ENCODE data around the gene PLEKHG5. TPM values are rescaled to one million over a fixed set of nuclear protein-coding genes. Genes with fewer than 3 reads are reported as not detected.
"Not testable (repeated sequence)": the region's sequence is repeated elsewhere in the genome, so short reads cannot be mapped to it uniquely, and the experiment has no call there.

Gene PLEKHG5
- total and polyA plus RNA-seq, 2 donors = 5.8 to 9.9 TPM

GRCh38 chr1:6497867-6498575, 6.6 kb upstream of the PLEKHG5 start:
- 51% methylated on average over 20 of the region's 20 CpGs for WGBS
- Histone ChIP-seq H3K4me3 (ENCODE audit: low read depth, low read length) (peak overlapping the region; percentile 62), H3K36me3 (ENCODE audit: insufficient read depth) (no peaks in the 10 kb centered on the region), H3K27ac (ENCODE audit: low read depth) (no peak overlapping the region), H3K4me1 (ENCODE audit: insufficient read depth) (no peaks in the 10 kb centered on the region)
- no peak for DNase-seq (ENCODE audit: extremely low spot score)

- Histone ChIP-seq H3K27ac (ENCODE audit: low read depth) (no peak overlapping the region), H3K4me3 (ENCODE audit: low read depth, low read length) (peak overlapping the region; percentile 62), H3K36me3 (ENCODE audit: insufficient read depth) (no peaks in the 10 kb centered on the region), H3K4me1 (ENCODE audit: insufficient read depth) (no peaks in the 10 kb centered on the region)
- 1% methylated on average over 73 of the region's 74 CpGs for WGBS
- no peak for DNase-seq (ENCODE audit: extremely low spot score)
These were observed 5.9 kb upstream of the PLEKHG5 start for GRCh38 chr1:6497215-6497866.

- H3K4me1 ChIP-seq (ENCODE audit: insufficient read depth) = no peaks in the 10 kb centered on the region
- no peak for DNase-seq (ENCODE audit: extremely low spot score)
- H3K27ac ChIP-seq (ENCODE audit: low read depth) = no peak overlapping the region
- 4% methylated on average over 21 of the region's 21 CpGs for WGBS
- no peaks in the 10 kb centered on the region for H3K36me3 ChIP-seq (ENCODE audit: insufficient read depth)
- H3K4me3 ChIP-seq (ENCODE audit: low read depth, low read length) = peak overlapping the region; percentile 62
These were observed 5.4 kb upstream of the PLEKHG5 start for GRCh38 chr1:6496890-6497214.

GRCh38 chr1:6496365-6496721, 4.9 kb upstream of the PLEKHG5 start:
- H3K4me3 ChIP-seq (ENCODE audit: low read depth, low read length) = no peak overlapping the region

GRCh38 chr1:6495540-6496364, 4.3 kb upstream of the PLEKHG5 start:
- 83% methylated on average over 14 of the region's 14 CpGs for WGBS
- no peaks in the 10 kb centered on the region for H3K36me3 ChIP-seq (ENCODE audit: insufficient read depth)
- H3K27ac ChIP-seq (ENCODE audit: low read depth) = no peak overlapping the region
- DNase-seq (ENCODE audit: extremely low spot score) = no peak
- no peak overlapping the region for H3K4me3 ChIP-seq (ENCODE audit: low read depth, low read length)
- H3K4me1 ChIP-seq (ENCODE audit: insufficient read depth) = no peaks in the 10 kb centered on the region

More at GRCh38 chr1:6496365-6496721, 4.9 kb upstream of the PLEKHG5 start:
- 41% methylated on average over 13 of the region's 13 CpGs for WGBS
- no peaks in the 10 kb centered on the region for H3K36me3 ChIP-seq (ENCODE audit: insufficient read depth)
- H3K27ac ChIP-seq (ENCODE audit: low read depth) = no peak overlapping the region
- DNase-seq (ENCODE audit: extremely low spot score) = no peak
- H3K4me1 ChIP-seq (ENCODE audit: insufficient read depth) = no peaks in the 10 kb centered on the region

GRCh38 chr1:6495041-6495441, 3.6 kb upstream of the PLEKHG5 start:
- no peaks in the 10 kb centered on the region for H3K36me3 ChIP-seq (ENCODE audit: insufficient read depth)
- no peaks in the 10 kb centered on the region for H3K4me1 ChIP-seq (ENCODE audit: insufficient read depth)
- no peak overlapping the region for H3K4me3 ChIP-seq (ENCODE audit: low read depth, low read length)
- H3K27ac ChIP-seq (ENCODE audit: low read depth) = no peak overlapping the region
- no peak for DNase-seq (ENCODE audit: extremely low spot score)
- WGBS = 62% methylated on average over 13 of the region's 13 CpGs

- H3K4me1 ChIP-seq (ENCODE audit: insufficient read depth) = no peaks in the 10 kb centered on the region
- no peak overlapping the region for H3K4me3 ChIP-seq (ENCODE audit: low read depth, low read length)
- H3K27ac ChIP-seq (ENCODE audit: low read depth) = no peak overlapping the region
- no peak for DNase-seq (ENCODE audit: extremely low spot score)
- 92% methylated on average over 4 of the region's 4 CpGs for WGBS
- H3K36me3 ChIP-seq (ENCODE audit: insufficient read depth) = no peaks in the 10 kb centered on the region
These were observed 3.2 kb upstream of the PLEKHG5 start for GRCh38 chr1:6494627-6495026.

- not testable (repeated sequence) for H3K36me3 ChIP-seq (ENCODE audit: insufficient read depth); H3K27ac ChIP-seq (ENCODE audit: low read depth); H3K4me3 ChIP-seq (ENCODE audit: low read depth, low read length); H3K4me1 ChIP-seq (ENCODE audit: insufficient read depth); DNase-seq (ENCODE audit: extremely low spot score)
- 81% methylated on average over 4 of the region's 4 CpGs for WGBS
These were observed 2.4 kb upstream of the PLEKHG5 start for GRCh38 chr1:6493834-6494223.

- no peak overlapping the region for H3K4me3 ChIP-seq (ENCODE audit: low read depth, low read length)
- WGBS = 81% methylated on average over 10 of the region's 10 CpGs
- no peak for DNase-seq (ENCODE audit: extremely low spot score)
- H3K27ac ChIP-seq (ENCODE audit: low read depth) = no peak overlapping the region
- H3K4me1 ChIP-seq (ENCODE audit: insufficient read depth) = no peaks in the 10 kb centered on the region
- H3K36me3 ChIP-seq (ENCODE audit: insufficient read depth) = no peaks in the 10 kb centered on the region
These were observed 499 bp upstream of the PLEKHG5 start for GRCh38 chr1:6491966-6492365.

- Histone ChIP-seq H3K36me3 (ENCODE audit: insufficient read depth) (no peaks in the 10 kb centered on the region), H3K4me3 (ENCODE audit: low read depth, low read length) (peak overlapping the region; percentile 55), H3K27ac (ENCODE audit: low read depth) (no peak overlapping the region), H3K4me1 (ENCODE audit: insufficient read depth) (no peaks in the 10 kb centered on the region)
- 60% methylated on average over 6 of the region's 6 CpGs for WGBS
- no peak for DNase-seq (ENCODE audit: extremely low spot score)
These were observed 402 bp downstream of the PLEKHG5 start for GRCh38 chr1:6491081-6491449.

GRCh38 chr1:6490181-6491080, 1.0 kb downstream of the PLEKHG5 start:
- peak overlapping the region; percentile 14 for H3K27ac ChIP-seq (ENCODE audit: low read depth)
- no peaks in the 10 kb centered on the region for H3K36me3 ChIP-seq (ENCODE audit: insufficient read depth)
- peak overlapping the region; percentile 55 for H3K4me3 ChIP-seq (ENCODE audit: low read depth, low read length)
- 3% methylated on average over 70 of the region's 70 CpGs for WGBS
- H3K4me1 ChIP-seq (ENCODE audit: insufficient read depth) = no peaks in the 10 kb centered on the region
- DNase-seq (ENCODE audit: extremely low spot score) = no peak

GRCh38 chr1:6489799-6490180, 1.7 kb downstream of the PLEKHG5 start:
- Histone ChIP-seq H3K36me3 (ENCODE audit: insufficient read depth) (no peaks in the 10 kb centered on the region), H3K4me1 (ENCODE audit: insufficient read depth) (no peaks in the 10 kb centered on the region), H3K4me3 (ENCODE audit: low read depth, low read length) (peak overlapping the region; percentile 55), H3K27ac (ENCODE audit: low read depth) (peak overlapping the region; percentile 41)
- 13% methylated on average over 21 of the region's 21 CpGs for WGBS
- DNase-seq (ENCODE audit: extremely low spot score) = no peak

GRCh38 chr1:6489383-6489765, 2.1 kb downstream of the PLEKHG5 start:
- peak overlapping the region; percentile 41 for H3K27ac ChIP-seq (ENCODE audit: low read depth)
- no peak for DNase-seq (ENCODE audit: extremely low spot score)
- no peaks in the 10 kb centered on the region for H3K36me3 ChIP-seq (ENCODE audit: insufficient read depth)
- WGBS = 81% methylated on average over 9 of the region's 9 CpGs
- H3K4me1 ChIP-seq (ENCODE audit: insufficient read depth) = no peaks in the 10 kb centered on the region
- no peak overlapping the region for H3K4me3 ChIP-seq (ENCODE audit: low read depth, low read length)
